ENCODE data around the gene WDR45.

- TF ChIP-seq CTCF (IDR thresholded peaks at IDR 0.05) (no peak), EP300 (IDR thresholded peaks at IDR 0.05) (no peak), POLR2A (IDR thresholded peaks at IDR 0.05) (no peak)
These were observed 13.0 kb downstream of the WDR45 start for GRCh38 chrX:49066690-49067089.
